ENCODE data around the gene PPP1R9A. TPM values are rescaled to one million over a fixed set of nuclear protein-coding genes. Genes with fewer than 3 reads are reported as not detected.
A peak's percentile ranks its signal among the peaks of the same experiment; 100 is the strongest.

Gene PPP1R9A
- total and polyA plus RNA-seq, 2 donors from 2014 or later: 2.6 to 25.7 TPM

- Histone ChIP-seq H3K4me1 (ENCODE audit: control insufficient read depth in 2 of 3, insufficient read depth in 2 of 3, low read depth in 1 of 3, low read length in 3 of 3) (no peaks in the 10 kb centered on the region), H3K36me3 (ENCODE audit: control insufficient read depth in 2 of 3, insufficient read depth in 3 of 3, low read length in 3 of 3) (no peaks in the 10 kb centered on the region), H3K9me3 (ENCODE audit: control insufficient read depth in 2 of 3, insufficient read depth in 1 of 3, low read length in 3 of 3) (no peaks in the 10 kb centered on the region), H3K9ac (ENCODE audit: low read length in 3 of 3) (no peak overlapping the region), H3K4me3 (ENCODE audit: low read length in 3 of 3) (no peak overlapping the region), H3K27ac (ENCODE audit: low read depth in 2 of 2, low read length in 2 of 2) (no peak overlapping the region), H3K27me3 (ENCODE audit: control insufficient read depth, insufficient read depth, low read length) (no peaks in the 10 kb centered on the region)
- DNase-seq (no peak), FAIRE-seq (no peak)
- intact Hi-C loops (cut with DNase I): no loop called here
- TF ChIP-seq, protein P1, sequence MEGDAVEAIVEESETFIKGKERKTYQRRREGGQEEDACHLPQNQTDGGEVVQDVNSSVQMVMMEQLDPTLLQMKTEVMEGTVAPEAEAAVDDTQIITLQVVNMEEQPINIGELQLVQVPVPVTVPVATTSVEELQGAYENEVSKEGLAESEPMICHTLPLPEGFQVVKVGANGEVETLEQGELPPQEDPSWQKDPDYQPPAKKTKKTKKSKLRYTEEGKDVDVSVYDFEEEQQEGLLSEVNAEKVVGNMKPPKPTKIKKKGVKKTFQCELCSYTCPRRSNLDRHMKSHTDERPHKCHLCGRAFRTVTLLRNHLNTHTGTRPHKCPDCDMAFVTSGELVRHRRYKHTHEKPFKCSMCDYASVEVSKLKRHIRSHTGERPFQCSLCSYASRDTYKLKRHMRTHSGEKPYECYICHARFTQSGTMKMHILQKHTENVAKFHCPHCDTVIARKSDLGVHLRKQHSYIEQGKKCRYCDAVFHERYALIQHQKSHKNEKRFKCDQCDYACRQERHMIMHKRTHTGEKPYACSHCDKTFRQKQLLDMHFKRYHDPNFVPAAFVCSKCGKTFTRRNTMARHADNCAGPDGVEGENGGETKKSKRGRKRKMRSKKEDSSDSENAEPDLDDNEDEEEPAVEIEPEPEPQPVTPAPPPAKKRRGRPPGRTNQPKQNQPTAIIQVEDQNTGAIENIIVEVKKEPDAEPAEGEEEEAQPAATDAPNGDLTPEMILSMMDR (IDR thresholded peaks at IDR 0.05; ENCODE audit: borderline replicate concordance, extremely low read depth, insufficient read depth): no peak
Measured at GRCh38 chr7:94922457-94922856, 15.1 kb downstream of the PPP1R9A start.

DNA sequence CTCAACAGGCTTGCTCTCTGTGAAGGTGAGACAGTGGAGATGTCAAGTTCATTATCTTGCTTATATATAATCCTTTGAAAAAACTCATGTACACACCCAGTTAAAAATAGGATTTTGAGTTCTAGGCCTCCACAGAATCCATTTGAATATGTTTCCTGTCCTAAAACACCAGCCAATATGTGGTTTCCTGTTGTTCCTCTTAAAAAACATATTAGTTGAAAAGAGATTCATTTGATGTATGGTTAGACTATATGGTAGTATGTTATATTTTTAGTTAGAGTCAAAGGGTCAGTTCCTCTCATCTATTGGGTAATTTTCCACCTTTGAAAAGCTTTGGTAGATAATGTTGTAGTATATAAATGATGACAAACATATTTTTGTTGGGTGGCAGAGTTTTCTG is 16.0 kb downstream of the PPP1R9A start:
- intact Hi-C loops (cut with DNase I): no loop called here
- no peaks in the 10 kb centered on the region for H3K36me3 ChIP-seq (ENCODE audit: control insufficient read depth in 2 of 3, insufficient read depth in 3 of 3, low read length in 3 of 3)
- H3K9ac ChIP-seq (ENCODE audit: low read length in 3 of 3): no peak overlapping the region
- no peak overlapping the region for H3K27ac ChIP-seq (ENCODE audit: low read depth in 2 of 2, low read length in 2 of 2)
- H3K4me1 ChIP-seq (ENCODE audit: control insufficient read depth in 2 of 3, insufficient read depth in 2 of 3, low read depth in 1 of 3, low read length in 3 of 3): no peaks in the 10 kb centered on the region
- H3K27me3 ChIP-seq (ENCODE audit: control insufficient read depth, insufficient read depth, low read length): no peaks in the 10 kb centered on the region
- DNase-seq (peak in 1 of 5 donors; percentile 35), FAIRE-seq (peak; percentile 8)
- H3K4me3 ChIP-seq (ENCODE audit: low read length in 3 of 3): no peak overlapping the region
- TF ChIP-seq, protein P1 (IDR thresholded peaks at IDR 0.05; ENCODE audit: borderline replicate concordance, extremely low read depth, insufficient read depth): no peak
- H3K9me3 ChIP-seq (ENCODE audit: control insufficient read depth in 2 of 3, insufficient read depth in 1 of 3, low read length in 3 of 3): no peaks in the 10 kb centered on the region

DNA sequence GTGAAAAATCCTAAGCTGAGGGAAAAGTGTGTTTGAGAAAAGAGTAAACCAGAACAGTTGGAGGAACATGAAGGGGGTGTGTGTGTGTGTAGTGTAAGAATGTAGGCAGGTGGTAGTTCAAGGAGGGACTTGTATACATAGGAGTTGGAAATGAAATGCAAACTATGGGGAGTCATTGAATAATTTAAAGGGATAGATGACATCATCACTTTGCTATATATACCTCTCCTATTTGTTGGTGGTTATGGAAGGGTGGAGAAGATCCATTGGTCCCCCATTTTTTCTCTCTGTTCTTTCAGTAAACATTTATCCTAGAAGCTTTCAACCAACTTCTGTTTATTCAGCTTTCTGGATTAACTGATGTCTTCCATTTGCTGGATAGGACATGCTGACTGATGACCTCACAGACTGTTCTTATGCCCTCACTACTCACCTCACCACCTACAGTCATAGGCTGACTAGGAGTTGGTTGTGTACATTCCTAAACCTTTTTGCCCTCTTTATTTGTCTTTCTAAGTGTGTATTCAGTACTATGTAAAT is 20.8 kb downstream of the PPP1R9A start:
- intact Hi-C loops (cut with DNase I): no loop called here
- H3K9me3 ChIP-seq (ENCODE audit: control insufficient read depth in 2 of 3, insufficient read depth in 1 of 3, low read length in 3 of 3): no peaks in the 10 kb centered on the region
- no peak overlapping the region for H3K27ac ChIP-seq (ENCODE audit: low read depth in 2 of 2, low read length in 2 of 2)
- H3K36me3 ChIP-seq (ENCODE audit: control insufficient read depth in 2 of 3, insufficient read depth in 3 of 3, low read length in 3 of 3): no peaks in the 10 kb centered on the region
- no peak for FAIRE-seq
- H3K27me3 ChIP-seq (ENCODE audit: control insufficient read depth, insufficient read depth, low read length): no peaks in the 10 kb centered on the region
- H3K4me3 ChIP-seq (ENCODE audit: low read length in 3 of 3): no peak overlapping the region
- DNase-seq: no peak
- TF ChIP-seq, protein P1 (IDR thresholded peaks at IDR 0.05; ENCODE audit: borderline replicate concordance, extremely low read depth, insufficient read depth): no peak
- H3K4me1 ChIP-seq (ENCODE audit: control insufficient read depth in 2 of 3, insufficient read depth in 2 of 3, low read depth in 1 of 3, low read length in 3 of 3): no peaks in the 10 kb centered on the region
- H3K9ac ChIP-seq (ENCODE audit: low read length in 3 of 3): no peak overlapping the region
